OCI-LY3 (cell line): ENCODE results near the gene RHBDF2.

Experiments used
- EZH2phosphoT487 ChIP-seq: fragments of 200-600 bp; shearing (Covaris generic); IDR thresholded peaks from 2 replicates; pipeline ENCODE4 v1.6.1; 2018; ENCODE audit warnings: antibody characterized with exemption, mixed run types, low read depth
- TF ChIP-seq, protein P1 (sequence below): fragments of 200-600, 300-600 bp; sonication (generic); IDR thresholded peaks from 2 replicates; pipeline ENCODE4 v1.5.1; 2014; ENCODE audit warnings: antibody characterized with exemption, low read length, low read depth

GRCh38 chr17:76545918-76546555, 44.8 kb upstream of the RHBDF2 start:
- TF ChIP-seq, protein P1, sequence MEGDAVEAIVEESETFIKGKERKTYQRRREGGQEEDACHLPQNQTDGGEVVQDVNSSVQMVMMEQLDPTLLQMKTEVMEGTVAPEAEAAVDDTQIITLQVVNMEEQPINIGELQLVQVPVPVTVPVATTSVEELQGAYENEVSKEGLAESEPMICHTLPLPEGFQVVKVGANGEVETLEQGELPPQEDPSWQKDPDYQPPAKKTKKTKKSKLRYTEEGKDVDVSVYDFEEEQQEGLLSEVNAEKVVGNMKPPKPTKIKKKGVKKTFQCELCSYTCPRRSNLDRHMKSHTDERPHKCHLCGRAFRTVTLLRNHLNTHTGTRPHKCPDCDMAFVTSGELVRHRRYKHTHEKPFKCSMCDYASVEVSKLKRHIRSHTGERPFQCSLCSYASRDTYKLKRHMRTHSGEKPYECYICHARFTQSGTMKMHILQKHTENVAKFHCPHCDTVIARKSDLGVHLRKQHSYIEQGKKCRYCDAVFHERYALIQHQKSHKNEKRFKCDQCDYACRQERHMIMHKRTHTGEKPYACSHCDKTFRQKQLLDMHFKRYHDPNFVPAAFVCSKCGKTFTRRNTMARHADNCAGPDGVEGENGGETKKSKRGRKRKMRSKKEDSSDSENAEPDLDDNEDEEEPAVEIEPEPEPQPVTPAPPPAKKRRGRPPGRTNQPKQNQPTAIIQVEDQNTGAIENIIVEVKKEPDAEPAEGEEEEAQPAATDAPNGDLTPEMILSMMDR = no peak
- no peak for TF ChIP-seq EZH2phosphoT487
